GM19025 (cell line): Measurements from ENCODE around the gene KLK7.

Source experiments
- ATAC-seq: cut with Tn5 transposase; IDR thresholded peaks from one replicate; pipeline ENCODE4 v1.9.1; 2021; ENCODE audit warnings: mild to moderate bottlenecking, low read depth, moderate library complexity; ENCODE audit not compliant: unreplicated experiment

The KLK7 gene

DNA sequence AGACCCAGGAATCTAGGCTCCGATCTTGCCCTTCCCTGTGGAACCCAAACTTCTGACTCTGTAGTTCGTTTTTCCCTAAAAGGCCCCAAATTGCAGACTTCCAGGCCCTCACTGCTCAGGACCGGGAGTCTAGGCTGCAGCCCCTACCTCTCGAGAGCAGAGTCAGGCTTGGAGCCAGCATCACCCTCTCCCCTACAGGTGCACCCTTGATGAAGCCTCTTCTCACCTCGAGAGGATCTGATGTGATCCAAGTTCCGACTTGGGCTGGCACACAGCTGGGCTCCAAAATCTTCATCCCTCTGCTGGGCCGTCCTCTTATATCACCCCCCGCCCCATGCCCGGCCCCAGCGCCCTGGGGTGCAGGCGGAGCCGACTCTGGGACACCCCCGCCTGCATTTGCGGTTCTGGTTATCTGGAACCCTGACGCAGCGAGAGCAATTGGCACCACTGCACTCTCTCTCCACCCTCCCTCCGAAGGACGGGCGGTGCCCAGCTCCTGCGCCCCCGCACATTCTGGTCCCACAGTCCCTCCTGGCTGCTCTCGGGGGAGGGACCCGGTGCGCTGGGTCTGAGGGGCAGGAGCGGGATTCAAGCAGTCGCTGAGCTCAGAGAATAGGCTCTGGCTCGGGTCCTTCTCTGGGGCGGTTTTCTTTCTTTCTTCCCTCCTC is at the start of gene KLK7:
Gene KLK7, minus strand, starts transcription at position 293 of the 668 bp plus-strand sequence. CDS start 1,518 bp downstream, outside the sequence.
- no peak for ATAC-seq

GRCh38 chr19:51031880-51032225 is 48.1 kb upstream of the KLK7 start:
- no peak for ATAC-seq

- ATAC-seq = no peak
These were observed 47.6 kb upstream of the KLK7 start for GRCh38 chr19:51031220-51031879.

GRCh38 chr19:51030631-51031030 is 46.9 kb upstream of the KLK7 start:
- ATAC-seq = no peak

GRCh38 chr19:51029718-51030117 is 46.0 kb upstream of the KLK7 start:
- ATAC-seq = no peak

- no peak for ATAC-seq
These were observed 44.2 kb upstream of the KLK7 start for GRCh38 chr19:51027873-51028272.

DNA sequence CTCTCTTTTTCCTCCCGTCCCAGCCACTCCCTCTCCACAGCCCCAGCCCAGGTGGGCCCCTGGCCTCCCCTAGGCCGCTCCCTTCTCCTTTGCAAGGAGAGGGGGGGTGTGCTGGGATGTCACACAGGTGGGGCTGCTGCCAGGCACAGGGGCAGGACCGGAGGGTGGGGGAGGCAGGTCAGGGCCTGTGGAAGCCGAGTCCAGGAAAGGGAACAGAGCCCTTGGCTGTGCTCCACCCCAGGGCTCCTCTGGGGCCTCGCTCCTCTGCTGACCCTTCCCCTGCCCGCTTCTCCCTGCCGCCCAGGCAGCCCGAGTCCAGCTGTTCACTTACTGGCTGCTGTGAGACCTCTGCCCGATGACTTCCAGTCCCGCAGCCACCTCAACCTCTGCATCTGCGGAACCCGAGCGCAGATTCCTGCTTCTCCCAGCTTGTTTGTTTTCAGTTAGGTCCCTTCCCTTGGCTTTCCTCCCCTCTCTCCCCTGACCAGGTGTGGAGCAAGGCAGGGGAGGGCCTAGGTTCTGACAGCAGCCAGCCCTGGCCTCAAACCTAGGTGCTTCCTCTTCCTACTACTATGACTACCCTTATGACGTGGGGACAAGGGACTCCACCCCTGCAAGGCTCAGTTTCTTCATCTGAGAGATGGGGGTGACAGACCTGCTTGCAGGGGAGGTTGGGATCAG is 43.5 kb upstream of the KLK7 start:
- no peak for ATAC-seq

DNA sequence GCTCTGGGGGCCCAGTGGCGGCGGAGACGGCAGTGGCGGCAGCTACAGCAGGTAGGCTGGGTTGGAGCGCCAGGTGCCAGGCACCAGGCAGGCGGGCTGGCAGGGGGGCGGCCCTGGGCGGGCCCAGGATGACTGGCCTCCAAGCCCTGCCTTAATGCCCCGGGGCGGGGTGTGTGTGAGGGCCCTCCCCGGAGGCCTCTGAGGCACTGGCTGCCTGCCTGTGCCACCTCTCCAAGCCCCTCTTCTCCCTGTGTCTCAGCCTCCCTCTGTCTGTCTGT is 42.8 kb upstream of the KLK7 start, which contains the start of gene KLK11:
Gene KLK11, minus strand, starts transcription at position 63 of the 278 bp plus-strand sequence. CDS start 985 bp downstream, outside the sequence.
- ATAC-seq = no peak

DNA sequence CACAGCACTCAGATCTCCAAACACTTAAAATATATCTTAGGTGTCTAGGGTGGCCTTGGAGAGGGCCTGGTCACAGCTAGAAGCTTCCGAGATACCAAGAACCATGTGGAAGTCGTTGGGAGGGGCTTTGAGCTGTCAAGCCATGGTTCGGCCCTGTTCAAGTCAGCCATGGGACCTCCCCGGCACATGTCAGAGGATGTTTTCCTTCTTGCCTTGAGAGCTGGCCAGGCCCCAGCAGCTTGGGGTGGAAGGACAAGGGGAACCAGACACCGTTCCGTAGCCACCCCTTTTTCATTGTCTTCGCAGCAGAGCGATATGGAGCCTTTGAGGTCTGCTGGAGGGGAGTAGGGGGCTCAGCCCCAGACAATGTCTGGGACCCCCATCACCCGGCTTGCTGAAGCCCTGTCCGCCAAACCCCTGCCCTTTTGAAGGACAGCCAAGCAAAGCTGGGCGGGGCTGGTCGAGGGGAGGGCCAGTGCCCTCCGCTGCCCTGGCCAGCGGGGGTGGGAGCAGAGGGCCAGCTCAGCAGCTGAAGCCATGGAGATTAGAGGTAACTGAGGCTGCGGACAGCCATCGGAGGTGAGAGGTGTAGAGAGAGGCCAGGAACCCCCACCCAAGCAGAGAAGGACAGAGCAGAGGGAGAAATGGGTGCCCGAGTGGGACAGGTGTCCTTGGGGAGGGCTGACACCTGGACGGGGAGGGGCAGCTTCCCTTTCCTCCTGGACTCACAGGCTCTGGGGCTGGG is 42.3 kb upstream of the KLK7 start:
- ATAC-seq = no peak

DNA sequence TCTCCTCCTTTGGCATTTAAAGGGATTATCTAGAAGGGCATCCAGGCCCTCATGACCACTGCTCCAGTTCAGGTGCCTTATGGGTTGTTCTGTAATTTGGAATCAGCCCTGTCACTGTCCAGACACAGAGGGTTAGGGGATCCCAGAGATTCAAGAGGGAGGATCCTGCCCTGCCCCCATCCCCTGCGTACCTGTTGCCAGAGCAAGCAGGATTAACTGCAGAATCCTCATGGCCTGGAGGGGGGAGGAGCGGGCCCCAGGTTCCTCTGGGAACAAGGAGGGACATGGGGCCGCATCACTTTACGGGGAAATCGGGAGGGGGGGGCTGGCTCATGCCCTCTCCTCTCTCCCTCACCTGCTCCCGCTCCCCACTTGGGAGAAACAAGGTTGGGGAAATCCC is 41.7 kb upstream of the KLK7 start:
- ATAC-seq = no peak

GRCh38 chr19:51024924-51025323 is 41.2 kb upstream of the KLK7 start:
- no peak for ATAC-seq

- no peak for ATAC-seq
These were observed 40.2 kb upstream of the KLK7 start for GRCh38 chr19:51023946-51024345.

GRCh38 chr19:51022526-51022925 is 38.8 kb upstream of the KLK7 start:
- ATAC-seq = no peak

DNA sequence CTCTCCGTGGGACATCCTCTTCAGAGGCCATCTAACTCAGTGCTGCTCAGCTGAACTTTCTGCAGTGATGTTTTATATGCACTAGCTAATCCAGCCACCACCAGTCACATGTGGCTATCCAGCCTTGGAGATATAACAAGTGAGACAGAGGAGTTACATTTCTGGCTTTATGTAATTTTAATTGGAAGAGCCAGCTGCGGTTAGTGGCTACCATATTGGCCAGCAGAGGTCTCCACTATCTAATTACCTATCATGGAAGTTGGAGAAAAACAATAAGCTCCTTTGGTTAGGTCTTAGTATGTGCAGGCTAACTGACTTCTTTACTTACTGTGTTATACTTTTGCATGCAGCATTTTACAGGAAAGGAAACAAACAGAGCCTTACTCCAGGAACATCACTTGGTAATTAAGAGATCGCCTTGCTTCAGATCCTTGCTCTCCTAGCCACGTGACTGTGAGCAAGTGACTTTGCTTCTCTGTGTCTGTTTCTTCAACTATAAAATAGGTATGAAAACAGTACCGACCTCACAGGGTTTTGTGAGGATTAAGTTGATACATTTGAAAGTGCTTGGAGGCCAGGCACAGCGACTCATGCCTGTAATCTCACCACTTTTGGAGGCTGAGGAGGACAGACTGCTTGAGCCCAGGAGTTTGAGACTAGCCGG is 37.4 kb upstream of the KLK7 start:
- no peak for ATAC-seq

- ATAC-seq = no peak
These were observed 35.8 kb upstream of the KLK7 start, which contains the start of gene KLK10 for GRCh38 chr19:51019544-51019925. TSS of gene KLK10 (minus strand) at chr19:51019709. CDS start at chr19:51019130, 579 bp downstream.

DNA sequence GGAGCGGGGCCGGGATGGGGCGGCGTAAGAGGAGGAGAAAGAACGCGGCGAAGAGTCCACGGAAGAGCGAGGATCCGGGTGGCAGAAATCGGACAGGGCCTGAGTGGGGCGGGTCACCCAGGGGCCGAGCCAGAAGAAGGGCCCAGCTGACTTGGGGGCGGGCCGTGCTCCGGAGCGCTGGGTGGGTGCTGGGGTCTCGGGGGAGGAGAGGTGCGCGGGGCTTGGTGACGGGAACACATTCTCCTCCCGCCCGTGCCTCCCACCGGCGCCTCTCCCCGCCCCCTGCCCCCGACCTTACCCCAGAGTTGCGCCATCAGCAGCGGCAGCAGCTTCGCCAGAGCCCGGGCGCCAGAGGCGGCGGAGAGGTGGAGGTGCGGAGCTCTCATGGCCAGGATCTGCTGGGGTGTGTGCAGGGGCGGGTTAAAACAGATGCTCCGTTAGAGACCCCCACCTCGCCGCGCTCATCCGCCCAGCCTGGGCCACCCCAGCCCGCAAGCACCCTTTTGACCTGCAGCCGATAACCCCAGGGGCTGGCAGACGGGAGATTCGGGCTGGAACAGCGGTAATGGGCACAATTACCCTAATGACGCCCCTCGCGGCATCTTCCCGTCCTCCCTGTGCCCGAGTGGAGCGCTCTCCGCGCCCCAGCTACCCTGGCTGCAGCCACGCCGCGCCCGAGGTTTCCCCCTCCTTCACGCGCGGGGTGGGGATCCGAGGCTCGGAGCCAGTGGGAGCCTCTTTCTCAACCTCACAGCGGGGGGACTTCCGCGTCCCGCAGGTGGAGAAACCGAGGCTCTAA is 35.2 kb upstream of the KLK7 start:
- no peak for ATAC-seq

GRCh38 chr19:51016798-51017683 is 33.3 kb upstream of the KLK7 start:
- no peak for ATAC-seq

DNA sequence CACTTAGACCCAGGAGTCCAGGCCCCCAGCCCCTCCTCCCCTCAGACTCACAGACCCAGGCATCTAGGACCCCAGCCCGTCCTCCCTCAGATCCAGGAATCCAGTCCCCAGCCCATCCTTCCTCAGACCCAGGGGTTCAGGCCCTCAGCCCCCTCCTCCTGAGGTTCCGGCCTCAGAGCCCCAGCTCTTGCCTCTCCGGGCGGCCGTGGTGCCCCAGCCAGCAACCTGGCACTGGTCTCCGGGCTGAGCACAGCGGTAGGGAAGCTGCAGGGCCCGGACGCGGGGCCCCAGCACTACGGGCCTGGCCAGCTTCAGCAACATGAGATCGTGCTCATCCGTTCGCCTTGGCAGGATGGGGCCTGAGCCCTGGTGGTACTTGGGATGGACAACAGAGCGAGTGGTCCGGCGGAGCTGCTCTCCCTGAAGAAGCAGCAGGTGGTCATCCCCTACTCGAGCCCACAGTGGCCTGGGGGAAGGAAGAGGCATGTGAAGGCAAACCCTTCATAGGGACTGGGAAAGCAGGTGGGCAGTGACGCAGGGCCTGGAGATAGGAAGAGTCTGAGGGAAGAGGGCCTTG is 32.1 kb upstream of the KLK7 start:
- ATAC-seq = no peak

GRCh38 chr19:51014242-51014641 is 30.5 kb upstream of the KLK7 start:
- no peak for ATAC-seq
